Right lobe of liver (tissue), 4 donors: ENCODE data around the gene FBXO44.

Experiments
- POLR2A ChIP-seq: fragments of 450-650 bp; IDR thresholded peaks from one replicate; pipeline ENCODE4 v1.6.1; 2017; ENCODE audit warnings: antibody characterized with exemption, mild to moderate bottlenecking
- TF ChIP-seq, protein P1 (sequence below), 4 donors: fragments of 200-600 bp in 3 of 4; fragments of 450-650 bp in 1 of 4; IDR thresholded peaks; one replicate each; pipeline versions ENCODE4 v1.5.1 to v1.8.0; 2016 to 2022; ENCODE audit warnings: antibody characterized with exemption in 4 of 4, mild to moderate bottlenecking in 2 of 4
- donor health status: DM: no; HTN: no; CAD: no.
- donor health status: DM: no; HTN: no; CAD: no.
- donor health status: DM: no; HTN: yes; CAD: no.

GRCh38 chr1:11654137-11654938, at the start of gene FBXO44, which contains the start of gene FBXO2:
- no peak for TF ChIP-seq POLR2A
- TF ChIP-seq, protein P1, sequence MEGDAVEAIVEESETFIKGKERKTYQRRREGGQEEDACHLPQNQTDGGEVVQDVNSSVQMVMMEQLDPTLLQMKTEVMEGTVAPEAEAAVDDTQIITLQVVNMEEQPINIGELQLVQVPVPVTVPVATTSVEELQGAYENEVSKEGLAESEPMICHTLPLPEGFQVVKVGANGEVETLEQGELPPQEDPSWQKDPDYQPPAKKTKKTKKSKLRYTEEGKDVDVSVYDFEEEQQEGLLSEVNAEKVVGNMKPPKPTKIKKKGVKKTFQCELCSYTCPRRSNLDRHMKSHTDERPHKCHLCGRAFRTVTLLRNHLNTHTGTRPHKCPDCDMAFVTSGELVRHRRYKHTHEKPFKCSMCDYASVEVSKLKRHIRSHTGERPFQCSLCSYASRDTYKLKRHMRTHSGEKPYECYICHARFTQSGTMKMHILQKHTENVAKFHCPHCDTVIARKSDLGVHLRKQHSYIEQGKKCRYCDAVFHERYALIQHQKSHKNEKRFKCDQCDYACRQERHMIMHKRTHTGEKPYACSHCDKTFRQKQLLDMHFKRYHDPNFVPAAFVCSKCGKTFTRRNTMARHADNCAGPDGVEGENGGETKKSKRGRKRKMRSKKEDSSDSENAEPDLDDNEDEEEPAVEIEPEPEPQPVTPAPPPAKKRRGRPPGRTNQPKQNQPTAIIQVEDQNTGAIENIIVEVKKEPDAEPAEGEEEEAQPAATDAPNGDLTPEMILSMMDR (IDR thresholded peaks at IDR 0.05) = no peak
